D721Med (cell line): ENCODE measurements around the gene CAGE1.

Experiments
- DNase-seq: peaks from one replicate; pipeline ENCODE4 v3.0.0; 2011; ENCODE audit warnings: low spot score; ENCODE audit not compliant: insufficient read length
- FAIRE-seq: peaks from 2 replicates; lab custom pipeline; 2011; peaks lifted over from hg19 to GRCh38; lab: Jason Lieb, UNC
- CTCF ChIP-seq: IDR thresholded peaks from 2 replicates; pipeline ENCODE4 v1.5.1; 2012; ENCODE audit warnings: mild to moderate bottlenecking, control low read depth; ENCODE audit not compliant: insufficient read depth; ENCODE audit errors: missing control alignments

Gene CAGE1

GRCh38 chr6:7421066-7421465 lies 31.5 kb upstream of the CAGE1 start:
- no peak for FAIRE-seq
- DNase-seq, result no peak
- TF ChIP-seq CTCF, result no peak

GRCh38 chr6:7419065-7419464 lies 29.5 kb upstream of the CAGE1 start:
- no peak for TF ChIP-seq CTCF
- no peak for FAIRE-seq
- no peak for DNase-seq

GRCh38 chr6:7418238-7418905 lies 28.8 kb upstream of the CAGE1 start:
- TF ChIP-seq CTCF, result no peak
- no peak for FAIRE-seq
- no peak for DNase-seq

- TF ChIP-seq CTCF, result no peak
- FAIRE-seq (no peak), DNase-seq (no peak)
Measured at GRCh38 chr6:7417684-7418083, 28.1 kb upstream of the CAGE1 start.

GRCh38 chr6:7414811-7415210 lies 25.3 kb upstream of the CAGE1 start:
- FAIRE-seq (no peak), DNase-seq (no peak)
- TF ChIP-seq CTCF, result no peak

- no peak for TF ChIP-seq CTCF
- no peak for FAIRE-seq
- no peak for DNase-seq
Measured at GRCh38 chr6:7413151-7413823, 23.7 kb upstream of the CAGE1 start.

GRCh38 chr6:7411328-7411727 lies 21.8 kb upstream of the CAGE1 start:
- no peak for FAIRE-seq
- TF ChIP-seq CTCF, result no peak

More at GRCh38 chr6:7411328-7411727, 21.8 kb upstream of the CAGE1 start:
- no peak for DNase-seq
